Measurements from ENCODE around the gene CA10.

The CA10 gene

GRCh38 chr17:51743477-51743876 lies 415.0 kb downstream of the CA10 start:
- no peaks in the 10 kb centered on the region for H3K36me3 ChIP-seq (ENCODE audit: insufficient read depth)
- no peaks in the 10 kb centered on the region for H3K79me2 ChIP-seq (ENCODE audit: insufficient read depth, low read depth)
- no peak overlapping the region for H2AFZ ChIP-seq (ENCODE audit: low read depth)
- no peaks in the 10 kb centered on the region for H4K20me1 ChIP-seq (ENCODE audit: insufficient read depth)
- no peaks in the 10 kb centered on the region for H3K4me1 ChIP-seq (ENCODE audit: low read depth, poor library complexity, severe bottlenecking)
- no peaks in the 10 kb centered on the region for H3K27me3 ChIP-seq (ENCODE audit: insufficient read depth, low read depth)
- no peak for TF ChIP-seq CTCF (conservative IDR thresholded peaks at IDR 0.05; ENCODE audit: low read depth, low read length)
- H3K27ac ChIP-seq = no peak overlapping the region
- no peak overlapping the region for H3K4me3 ChIP-seq (IDR thresholded peaks at IDR 0.05; ENCODE audit: insufficient read depth, low read depth, low read length)
- H3K9ac ChIP-seq = no peak overlapping the region
- no peak overlapping the region for H3K4me2 ChIP-seq

GRCh38 chr17:51742571-51742970 lies 415.9 kb downstream of the CA10 start:
- Histone ChIP-seq H3K27ac (no peak overlapping the region), H3K9ac (no peak overlapping the region), H3K36me3 (ENCODE audit: insufficient read depth) (no peaks in the 10 kb centered on the region), H3K79me2 (ENCODE audit: insufficient read depth, low read depth) (no peaks in the 10 kb centered on the region), H3K27me3 (ENCODE audit: insufficient read depth, low read depth) (no peaks in the 10 kb centered on the region), H3K4me2 (no peak overlapping the region), H2AFZ (ENCODE audit: low read depth) (no peak overlapping the region), H3K4me1 (ENCODE audit: low read depth, poor library complexity, severe bottlenecking) (no peaks in the 10 kb centered on the region), H3K4me3 (IDR thresholded peaks at IDR 0.05; ENCODE audit: insufficient read depth, low read depth, low read length) (no peak overlapping the region), H4K20me1 (ENCODE audit: insufficient read depth) (no peaks in the 10 kb centered on the region)
- TF ChIP-seq CTCF (conservative IDR thresholded peaks at IDR 0.05; ENCODE audit: low read depth, low read length) = no peak

- H3K4me1 ChIP-seq (ENCODE audit: low read depth, poor library complexity, severe bottlenecking) = no peaks in the 10 kb centered on the region
- no peaks in the 10 kb centered on the region for H3K36me3 ChIP-seq (ENCODE audit: insufficient read depth)
- H2AFZ ChIP-seq (ENCODE audit: low read depth) = no peak overlapping the region
- H3K4me3 ChIP-seq (IDR thresholded peaks at IDR 0.05; ENCODE audit: insufficient read depth, low read depth, low read length) = no peak overlapping the region
- H3K79me2 ChIP-seq (ENCODE audit: insufficient read depth, low read depth) = no peaks in the 10 kb centered on the region
- H3K27me3 ChIP-seq (ENCODE audit: insufficient read depth, low read depth) = no peaks in the 10 kb centered on the region
- no peaks in the 10 kb centered on the region for H4K20me1 ChIP-seq (ENCODE audit: insufficient read depth)
- no peak overlapping the region for H3K27ac ChIP-seq
- H3K9ac ChIP-seq = no peak overlapping the region
- no peak for TF ChIP-seq CTCF (conservative IDR thresholded peaks at IDR 0.05; ENCODE audit: low read depth, low read length)
- H3K4me2 ChIP-seq = no peak overlapping the region
Measured at GRCh38 chr17:51741458-51741857, 417.1 kb downstream of the CA10 start.

- Histone ChIP-seq H3K4me1 (ENCODE audit: low read depth, poor library complexity, severe bottlenecking) (no peaks in the 10 kb centered on the region), H3K4me2 (no peak overlapping the region), H4K20me1 (ENCODE audit: insufficient read depth) (no peaks in the 10 kb centered on the region), H3K4me3 (IDR thresholded peaks at IDR 0.05; ENCODE audit: insufficient read depth, low read depth, low read length) (no peak overlapping the region), H3K27me3 (ENCODE audit: insufficient read depth, low read depth) (no peaks in the 10 kb centered on the region), H2AFZ (ENCODE audit: low read depth) (no peak overlapping the region), H3K36me3 (ENCODE audit: insufficient read depth) (no peaks in the 10 kb centered on the region), H3K9ac (no peak overlapping the region), H3K27ac (no peak overlapping the region), H3K79me2 (ENCODE audit: insufficient read depth, low read depth) (no peaks in the 10 kb centered on the region)
- TF ChIP-seq CTCF (conservative IDR thresholded peaks at IDR 0.05; ENCODE audit: low read depth, low read length) = no peak
Measured at GRCh38 chr17:51740531-51740930, 418.0 kb downstream of the CA10 start.
